Measurements from ENCODE around the gene TTC3.

DNA sequence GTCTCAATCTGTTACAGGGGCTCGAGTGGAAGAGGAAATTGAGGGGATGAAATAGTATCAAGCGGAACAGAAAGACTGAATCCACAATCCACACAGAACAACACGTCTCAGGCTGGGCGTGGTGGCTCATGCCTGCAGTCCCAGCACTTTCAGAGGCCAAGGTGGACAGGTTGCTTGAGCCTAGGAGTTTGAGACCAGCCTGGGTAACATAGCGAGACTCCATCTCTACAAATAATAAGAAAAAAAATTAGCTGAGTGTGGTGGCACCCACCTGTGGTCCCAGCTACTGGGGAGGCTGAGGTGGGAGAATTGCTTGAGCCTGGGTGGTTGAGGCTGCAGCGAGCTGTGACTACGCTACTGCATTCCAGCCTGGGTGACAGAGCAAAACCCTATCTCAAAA, 168.4 kb downstream of the TTC3 start:
- TF ChIP-seq, protein P1, sequence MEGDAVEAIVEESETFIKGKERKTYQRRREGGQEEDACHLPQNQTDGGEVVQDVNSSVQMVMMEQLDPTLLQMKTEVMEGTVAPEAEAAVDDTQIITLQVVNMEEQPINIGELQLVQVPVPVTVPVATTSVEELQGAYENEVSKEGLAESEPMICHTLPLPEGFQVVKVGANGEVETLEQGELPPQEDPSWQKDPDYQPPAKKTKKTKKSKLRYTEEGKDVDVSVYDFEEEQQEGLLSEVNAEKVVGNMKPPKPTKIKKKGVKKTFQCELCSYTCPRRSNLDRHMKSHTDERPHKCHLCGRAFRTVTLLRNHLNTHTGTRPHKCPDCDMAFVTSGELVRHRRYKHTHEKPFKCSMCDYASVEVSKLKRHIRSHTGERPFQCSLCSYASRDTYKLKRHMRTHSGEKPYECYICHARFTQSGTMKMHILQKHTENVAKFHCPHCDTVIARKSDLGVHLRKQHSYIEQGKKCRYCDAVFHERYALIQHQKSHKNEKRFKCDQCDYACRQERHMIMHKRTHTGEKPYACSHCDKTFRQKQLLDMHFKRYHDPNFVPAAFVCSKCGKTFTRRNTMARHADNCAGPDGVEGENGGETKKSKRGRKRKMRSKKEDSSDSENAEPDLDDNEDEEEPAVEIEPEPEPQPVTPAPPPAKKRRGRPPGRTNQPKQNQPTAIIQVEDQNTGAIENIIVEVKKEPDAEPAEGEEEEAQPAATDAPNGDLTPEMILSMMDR (IDR thresholded peaks at IDR 0.05; ENCODE audit: low read length) = no peak
- TF ChIP-seq EZH2 (optimal IDR thresholded peaks at IDR 0.05; ENCODE audit: low read depth, low read length) (no peak), EZH2phosphoT487 (IDR thresholded peaks at IDR 0.05; ENCODE audit: low read length) (no peak)

All from MM.1S (cell line).